ENCODE results near the gene TBC1D4. TPM values are rescaled to one million over a fixed set of nuclear protein-coding genes. Genes with fewer than 3 reads are reported as not detected.

Gene TBC1D4
- 10 to 100 TPM; 27.6 to 56.1 TPM for total RNA-seq

GRCh38 chr13:75482070-75482819 is at the start of gene TBC1D4:
TBC1D4 (minus strand) TSS chr13:75482169; CDS start chr13:75481767, 402 bp downstream.
- no peaks in the 10 kb centered on the region for H3K27me3 ChIP-seq (replicated peaks; ENCODE audit: insufficient read depth)
- peaks cover 4% of the 10 kb centered on the region for H3K4me1 ChIP-seq (replicated peaks)
- WGBS: under 1% methylated on average over 36 of the region's 58 CpGs
- intact Hi-C loops (cut with DNase I): no loop called here
- H3K9me3 ChIP-seq: no peaks in the 10 kb centered on the region
- H3K27ac ChIP-seq: peak within 1 kb of the TSS; percentile 79 to 85
- H3K4me3 ChIP-seq: peak within 1 kb of the TSS; percentile 82 to 88
- TF ChIP-seq POLR2AphosphoS5 (IDR thresholded peaks at IDR 0.05) (peak; percentile 77), CTCF (IDR thresholded peaks at IDR 0.05) (peak; percentile 65 to 81 (median 78)), POLR2A (IDR thresholded peaks at IDR 0.05) (peak; percentile 14)
- H3K36me3 ChIP-seq: no peaks in the 10 kb centered on the region
- peak; percentile 90 for DNase-seq (ENCODE audit: low spot score)

- Histone ChIP-seq H3K27ac (no peak overlapping the region), H3K9me3 (no peaks in the 10 kb centered on the region), H3K4me3 (no peak overlapping the region), H3K36me3 (no peaks in the 10 kb centered on the region), H3K27me3 (replicated peaks; ENCODE audit: insufficient read depth) (no peaks in the 10 kb centered on the region), H3K4me1 (replicated peaks) (no peaks in the 10 kb centered on the region)
- intact Hi-C loops (cut with DNase I): no loop called here
- no peak for DNase-seq (ENCODE audit: low spot score)
- TF ChIP-seq CTCF (IDR thresholded peaks at IDR 0.05): no peak
- no peak for TF ChIP-seq POLR2AphosphoS5 (IDR thresholded peaks at IDR 0.05)
- TF ChIP-seq POLR2A (IDR thresholded peaks at IDR 0.05): no peak
Measured at GRCh38 chr13:75530549-75530961, 48.6 kb upstream of the TBC1D4 start.

GRCh38 chr13:75521956-75522355 is 40.0 kb upstream of the TBC1D4 start:
- Histone ChIP-seq H3K36me3 (no peaks in the 10 kb centered on the region), H3K4me3 (no peak overlapping the region), H3K27me3 (replicated peaks; ENCODE audit: insufficient read depth) (no peaks in the 10 kb centered on the region), H3K4me1 (replicated peaks) (no peaks in the 10 kb centered on the region), H3K27ac (no peak overlapping the region), H3K9me3 (no peaks in the 10 kb centered on the region)
- WGBS: 88% methylated on average over 3 of the region's 3 CpGs
- intact Hi-C loops (cut with DNase I): no loop called here
- TF ChIP-seq POLR2AphosphoS5 (IDR thresholded peaks at IDR 0.05) (no peak), POLR2A (IDR thresholded peaks at IDR 0.05) (no peak), CTCF (IDR thresholded peaks at IDR 0.05) (no peak)
- DNase-seq (ENCODE audit: low spot score): no peak

GRCh38 chr13:75518439-75519088 is 36.6 kb upstream of the TBC1D4 start:
- DNase-seq (ENCODE audit: low spot score): no peak
- TF ChIP-seq POLR2A (IDR thresholded peaks at IDR 0.05): no peak
- no peak for TF ChIP-seq CTCF (IDR thresholded peaks at IDR 0.05)
- no peak for TF ChIP-seq POLR2AphosphoS5 (IDR thresholded peaks at IDR 0.05)
- intact Hi-C loops (cut with DNase I): no loop called here

More at GRCh38 chr13:75518439-75519088, 36.6 kb upstream of the TBC1D4 start:
- no peaks in the 10 kb centered on the region for H3K36me3 ChIP-seq
- 97% methylated on average over 26 of the region's 30 CpGs for WGBS
- no peaks in the 10 kb centered on the region for H3K9me3 ChIP-seq
- no peaks in the 10 kb centered on the region for H3K27me3 ChIP-seq (replicated peaks; ENCODE audit: insufficient read depth)
- no peak overlapping the region for H3K27ac ChIP-seq
- H3K4me3 ChIP-seq: no peak overlapping the region
- no peaks in the 10 kb centered on the region for H3K4me1 ChIP-seq (replicated peaks)

Measured in prostate gland (tissue), 2 donors.